Activated CD4-positive, alpha-beta T cell treated with anti-CD3 and anti-CD28 coated beads for 48 hours (primary cell): Measurements from ENCODE around the gene PGS1.
"Not testable (repeated sequence)": the region's sequence is repeated elsewhere in the genome, so short reads cannot be mapped to it uniquely, and the experiment has no call there.

Source experiments
- DNase-seq: peaks from one replicate; pipeline ENCODE4 v3.0.0-alpha.2; 2020

The PGS1 gene

DNA sequence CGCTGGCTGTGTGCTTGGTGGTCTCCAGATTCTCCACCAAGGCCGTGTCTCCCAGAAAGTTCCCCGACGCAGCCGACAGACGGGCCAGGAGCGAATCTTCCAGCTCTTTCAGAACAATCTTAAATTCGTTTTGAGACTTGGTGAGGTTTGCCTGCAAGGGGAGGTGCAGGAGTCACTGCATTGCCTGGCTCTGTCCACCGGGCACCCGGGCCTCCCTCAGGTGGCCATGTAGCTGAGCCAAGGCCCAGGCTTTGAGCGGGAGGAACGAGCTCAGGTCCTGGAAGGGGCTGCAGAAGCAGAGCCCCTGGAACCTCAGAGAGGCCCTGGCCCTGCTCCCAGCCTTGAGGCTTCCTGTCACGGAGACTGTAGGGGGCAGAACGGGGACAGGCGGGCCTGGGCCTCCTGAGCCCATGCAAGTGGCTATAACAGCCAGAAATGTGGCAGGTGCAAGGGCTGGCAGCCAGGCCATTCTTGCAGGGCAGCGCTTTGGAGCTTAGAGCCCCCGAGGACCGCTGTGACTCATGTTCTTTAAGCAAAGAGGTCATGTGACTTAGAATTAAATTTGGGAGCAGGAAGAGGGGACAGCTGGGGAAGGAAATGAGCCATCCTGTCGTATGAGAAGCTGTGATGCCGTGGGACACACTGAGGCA, 72.4 kb downstream of the PGS1 start:
- DNase-seq, result no peak

GRCh38 chr17:78451753-78452152, 73.3 kb downstream of the PGS1 start:
- no peak for DNase-seq

DNA sequence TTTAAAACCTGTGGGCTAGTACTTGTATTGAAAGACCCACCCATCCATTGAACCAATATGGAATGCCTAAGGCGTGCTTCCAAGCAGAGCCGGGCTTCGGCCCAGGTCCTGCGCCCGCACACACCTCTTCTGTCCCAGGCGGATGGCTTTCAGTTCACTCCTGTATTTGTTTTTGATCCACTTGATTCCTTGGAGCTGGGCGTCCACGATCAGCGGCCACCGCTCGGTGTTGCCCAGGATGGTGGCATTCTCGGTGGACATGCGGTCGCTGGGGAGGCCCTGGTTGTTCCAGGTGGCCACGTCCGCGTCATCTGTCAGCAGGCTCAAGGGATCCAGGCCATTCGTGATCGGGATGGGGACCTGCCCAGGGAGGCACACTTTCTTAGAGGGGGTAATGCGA, 75.9 kb downstream of the PGS1 start:
- DNase-seq, result no peak

GRCh38 chr17:78458091-78458490, 79.6 kb downstream of the PGS1 start:
- no peak for DNase-seq

DNA sequence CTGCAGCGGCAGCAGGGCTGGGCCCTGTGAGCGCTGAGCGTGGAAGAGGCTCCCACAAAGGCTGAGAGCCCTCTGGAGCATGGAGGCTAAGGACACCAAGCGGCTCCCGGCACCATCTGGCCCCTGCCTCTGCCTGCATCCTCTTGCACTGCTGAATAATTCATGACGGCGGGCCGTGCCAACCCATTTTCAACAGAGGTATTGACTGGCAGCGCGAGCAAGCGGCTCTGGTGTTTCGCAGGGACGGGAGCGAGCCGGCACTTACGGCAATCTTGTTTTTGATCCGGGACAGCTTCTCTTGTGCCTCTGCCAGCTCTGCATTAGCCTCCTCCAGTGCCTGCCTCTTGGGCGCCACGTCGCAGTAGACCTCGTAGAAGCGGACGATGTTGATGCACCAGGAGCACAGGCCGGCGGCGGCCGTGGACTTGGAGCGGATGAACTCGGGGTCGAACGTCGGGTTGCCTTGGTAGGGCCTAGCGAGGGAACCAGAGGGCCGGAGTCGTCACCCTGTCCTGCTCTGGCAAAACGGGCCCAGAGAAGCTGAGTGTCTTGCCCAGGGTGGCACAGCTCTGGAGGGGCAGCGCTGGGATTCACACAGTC, 80.4 kb downstream of the PGS1 start:
- DNase-seq, result no peak

GRCh38 chr17:78459696-78460095, 81.2 kb downstream of the PGS1 start:
- DNase-seq, result no peak

- DNase-seq, result no peak
Measured at GRCh38 chr17:78460176-78460675, 81.8 kb downstream of the PGS1 start.

DNA sequence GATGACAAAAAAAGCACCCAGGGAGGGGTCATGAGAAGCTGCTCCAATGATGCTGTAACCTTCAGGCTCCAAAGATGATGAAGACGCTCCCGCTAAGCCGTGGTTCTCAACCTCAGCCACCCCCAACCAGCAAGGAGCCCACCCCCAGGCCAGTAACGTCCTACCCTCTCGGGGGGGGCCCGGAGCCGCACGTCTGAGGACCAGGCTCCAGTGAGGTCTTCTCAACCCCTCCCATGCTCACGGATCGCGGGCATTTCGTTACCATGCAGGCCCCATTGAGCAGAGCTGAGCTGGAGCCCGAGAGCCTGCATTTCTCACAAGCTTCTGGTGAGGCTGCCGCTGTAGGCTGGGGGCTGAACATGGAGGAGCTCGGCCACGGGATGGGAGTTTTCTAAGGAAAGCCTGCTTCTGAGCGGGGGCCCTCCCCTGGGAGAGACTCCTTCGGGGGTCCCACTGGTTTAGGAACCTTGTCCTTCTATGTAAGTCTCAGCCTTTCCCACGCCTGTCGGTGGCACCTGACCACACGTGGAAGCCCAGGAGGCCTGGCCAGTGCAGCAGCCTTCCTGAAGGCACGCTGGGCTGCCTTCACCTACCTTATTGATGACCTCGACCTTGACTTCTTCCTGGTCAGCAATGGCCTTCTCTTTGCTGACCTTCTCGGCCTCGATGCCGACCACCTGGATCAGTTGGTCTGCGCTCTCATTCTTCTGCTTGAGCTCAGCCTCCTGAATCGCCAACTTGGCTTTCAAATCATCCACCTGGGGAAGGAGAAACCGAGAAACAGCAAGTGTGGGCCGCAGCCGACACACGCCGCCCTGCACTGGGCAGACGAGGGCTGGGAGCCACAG, 82.7 kb downstream of the PGS1 start:
- no peak for DNase-seq

DNA sequence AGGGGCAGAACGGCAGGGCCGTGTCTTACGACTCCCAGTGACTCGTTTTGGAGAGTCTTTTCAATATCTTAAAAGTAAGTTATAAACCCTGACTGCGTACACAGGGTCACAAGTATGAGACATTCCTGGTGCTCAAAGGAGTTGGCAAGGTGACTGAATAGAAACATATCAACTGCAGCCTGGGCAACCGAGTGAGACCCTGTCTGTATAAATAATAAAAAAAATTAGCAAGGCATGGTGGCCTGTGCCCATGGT, 83.3 kb downstream of the PGS1 start:
- DNase-seq, result no peak

DNA sequence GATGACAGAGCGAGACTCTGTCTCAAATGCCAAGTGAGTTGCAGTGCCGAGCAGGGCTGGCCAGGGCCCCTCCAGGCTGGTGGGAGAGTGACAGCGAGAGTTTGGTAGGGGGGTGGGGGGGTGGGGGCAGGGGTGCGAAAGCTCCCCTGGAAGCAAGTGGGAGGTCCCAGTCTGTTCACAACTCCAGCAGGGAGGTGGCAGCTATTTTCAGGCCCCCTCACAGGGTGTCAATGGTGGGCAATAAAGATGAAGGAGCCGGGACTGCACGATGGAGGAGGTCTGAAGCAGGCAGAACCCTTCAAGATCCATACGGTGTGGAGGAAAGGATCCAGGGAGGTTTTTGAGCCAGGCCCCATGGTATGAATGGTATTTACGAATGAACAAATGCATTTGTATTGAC, 83.7 kb downstream of the PGS1 start:
- DNase-seq, result no peak

DNA sequence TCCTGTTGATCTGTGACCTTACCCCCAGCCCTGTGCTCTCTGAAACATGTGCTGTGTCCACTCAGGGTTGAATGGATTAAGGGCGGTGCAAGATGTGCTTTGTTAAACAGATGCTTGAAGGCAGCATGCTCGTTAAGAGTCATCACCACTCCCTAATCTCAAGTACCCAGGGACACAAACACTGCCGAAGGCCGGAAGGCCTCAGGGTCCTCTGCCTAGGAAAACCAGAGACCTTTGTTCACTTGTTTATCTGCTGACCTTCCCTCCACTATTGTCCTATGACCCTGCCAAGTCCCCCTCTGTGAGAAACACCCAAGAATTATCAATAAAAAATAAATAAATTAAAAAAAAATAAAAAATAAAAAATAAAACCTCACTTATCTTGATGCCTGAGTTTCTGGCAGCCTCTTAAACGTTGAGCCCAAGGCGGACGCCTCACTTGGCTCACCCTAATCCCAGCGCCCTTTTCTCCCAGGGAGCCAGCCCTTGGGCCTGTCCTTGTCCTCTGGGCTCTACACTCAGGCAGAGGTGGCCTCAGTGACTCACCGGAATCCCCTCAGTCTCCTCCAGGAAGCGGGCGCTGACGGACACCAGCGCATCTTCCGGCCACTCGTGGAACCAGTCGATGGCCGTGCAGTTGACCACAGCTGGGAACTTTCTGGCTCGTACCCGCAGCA, 87.8 kb downstream of the PGS1 start:
- DNase-seq, result not testable (repeated sequence)

GRCh38 chr17:78466786-78467715, 88.6 kb downstream of the PGS1 start:
- no peak for DNase-seq

GRCh38 chr17:78468366-78468765, 89.9 kb downstream of the PGS1 start:
- DNase-seq, result no peak

DNA sequence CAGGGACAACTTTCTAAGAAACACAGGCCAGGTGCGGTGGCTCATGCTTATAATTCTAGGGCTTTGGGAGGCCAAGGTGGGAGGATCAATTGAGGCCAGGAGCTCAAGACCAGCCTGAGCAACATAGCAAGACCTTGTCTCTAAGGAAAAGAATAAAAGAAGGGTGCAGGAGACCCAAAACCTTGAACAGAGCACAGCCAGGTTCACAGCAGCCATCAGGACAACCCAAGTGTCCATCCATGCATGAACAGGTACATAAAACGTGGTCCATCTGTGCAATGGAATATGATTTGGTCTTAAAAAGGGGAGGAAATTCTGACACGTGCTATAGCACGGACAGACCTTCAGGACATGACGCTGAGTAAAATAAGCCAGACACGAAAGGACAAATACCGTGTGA, 91.0 kb downstream of the PGS1 start:
- no peak for DNase-seq

DNA sequence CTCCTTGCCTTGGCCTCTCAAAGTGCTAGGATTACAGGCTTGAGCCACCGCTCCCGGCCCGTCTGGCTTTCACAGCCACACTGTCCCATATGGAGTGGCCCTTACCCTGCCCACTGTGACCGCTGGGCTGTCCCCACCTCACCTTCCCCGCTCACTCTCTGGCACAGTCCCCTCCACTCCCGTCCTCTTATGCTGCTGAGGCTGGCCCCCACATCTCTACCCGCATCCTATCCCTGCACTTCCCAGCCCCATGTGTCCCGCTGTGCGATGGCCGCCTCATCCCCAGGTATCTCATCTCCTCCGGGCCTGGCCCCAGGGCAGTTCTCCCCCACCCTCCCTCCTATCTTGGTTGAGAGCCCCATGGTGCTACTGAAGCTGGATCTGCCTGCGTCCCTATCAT, 93.2 kb downstream of the PGS1 start:
- no peak for DNase-seq

GRCh38 chr17:78472035-78472905, 93.8 kb downstream of the PGS1 start:
- no peak for DNase-seq

DNA sequence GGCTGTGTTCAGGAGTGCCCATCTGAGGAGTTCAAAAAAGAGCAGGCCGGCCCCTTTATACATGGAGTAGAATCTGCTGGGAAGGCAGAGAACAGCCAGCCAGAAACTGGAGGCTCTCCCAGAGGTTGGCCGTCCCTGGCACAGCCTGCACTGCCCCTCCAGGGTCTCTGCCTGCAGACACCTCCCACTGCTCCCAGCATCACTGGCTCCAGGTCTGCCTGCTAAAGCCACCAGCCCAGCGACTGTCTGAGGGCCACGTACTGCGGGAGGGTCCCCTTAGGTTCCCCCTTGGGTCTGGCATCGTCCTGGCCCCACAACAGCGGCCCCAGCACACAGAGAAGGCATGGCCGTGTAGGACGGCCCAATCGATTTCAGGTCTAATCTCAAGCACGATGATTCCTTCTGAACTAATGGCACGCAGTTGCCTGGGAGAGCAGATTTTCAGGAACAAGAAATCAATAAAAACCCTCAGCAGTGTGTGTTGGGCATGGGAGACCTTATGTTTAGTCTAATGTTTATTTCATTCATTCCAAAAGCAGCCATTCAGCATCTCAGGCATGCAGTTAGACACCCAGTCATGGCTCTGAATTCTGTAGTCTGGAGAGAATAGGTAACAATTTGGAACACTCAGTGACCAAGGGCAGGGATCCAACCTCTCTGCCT, 95.6 kb downstream of the PGS1 start:
- no peak for DNase-seq
